BLaER1 (cell line): ENCODE measurements around the gene PPDPF.

Experiments used
- H3K27ac ChIP-seq: shearing (Covaris generic); formaldehyde crosslinking; 2 replicates; pipeline ENCODE4 v1.8.1; 2022
- H3K27me3 ChIP-seq: shearing (Covaris generic); formaldehyde crosslinking; 2 replicates; pipeline ENCODE4 v1.8.1; 2022
- H3K36me3 ChIP-seq: shearing (Covaris generic); formaldehyde crosslinking; 2 replicates; pipeline ENCODE4 v1.8.1; 2022
- H3K4me1 ChIP-seq: shearing (Covaris generic); formaldehyde crosslinking; 2 replicates; pipeline ENCODE4 v1.8.1; 2022
- H3K4me2 ChIP-seq: shearing (Covaris generic); formaldehyde crosslinking; 2 replicates; pipeline ENCODE4 v1.8.1; 2022
- H3K4me3 ChIP-seq: shearing (Covaris generic); formaldehyde crosslinking; 2 replicates; pipeline ENCODE4 v1.8.1; 2022
- H3K9ac ChIP-seq: shearing (Covaris generic); formaldehyde crosslinking; 2 replicates; pipeline ENCODE4 v1.8.1; 2022
- H3K9me3 ChIP-seq: shearing (Covaris generic); formaldehyde crosslinking; 2 replicates; pipeline ENCODE4 v1.8.1; 2022
- H4K20me1 ChIP-seq: shearing (Covaris generic); formaldehyde crosslinking; 2 replicates; pipeline ENCODE4 v1.8.1; 2022
- Cebpa-rat ChIP-seq: shearing (Covaris generic); IDR thresholded peaks from 2 replicates; pipeline ENCODE4 v1.8.1; 2022

The PPDPF gene

GRCh38 chr20:63520504-63520933 is at the start of gene PPDPF:
PPDPF (plus strand) TSS chr20:63520765; CDS start chr20:63521309, 544 bp downstream.
- Histone ChIP-seq H3K4me1 (peaks cover 59% of the 10 kb centered on the region), H3K9me3 (peaks cover 13% of the 10 kb centered on the region), H3K36me3 (peaks cover 21% of the 10 kb centered on the region), H3K27ac (peak within 1 kb of the TSS; percentile 90), H3K4me3 (peak within 1 kb of the TSS; percentile 78), H3K9ac (peak within 1 kb of the TSS; percentile 92), H3K4me2 (peak within 1 kb of the TSS; percentile 99), H3K27me3 (no peaks in the 10 kb centered on the region), H4K20me1 (peaks cover 41% of the 10 kb centered on the region)
- TF ChIP-seq Cebpa-rat: no peak

GRCh38 chr20:63471002-63471716 is 49.4 kb upstream of the PPDPF start:
- peaks cover 91% of the 10 kb centered on the region for H4K20me1 ChIP-seq
- peaks cover 46% of the 10 kb centered on the region for H3K4me1 ChIP-seq
- H3K36me3 ChIP-seq: no peaks in the 10 kb centered on the region
- no peak overlapping the region for H3K9ac ChIP-seq
- peak overlapping the region; percentile 69 for H3K4me3 ChIP-seq
- H3K27me3 ChIP-seq: peaks cover 97% of the 10 kb centered on the region
- H3K9me3 ChIP-seq: no peaks in the 10 kb centered on the region
- H3K4me2 ChIP-seq: peak overlapping the region; percentile 93
- no peak for TF ChIP-seq Cebpa-rat
- no peak overlapping the region for H3K27ac ChIP-seq

- Histone ChIP-seq H3K9me3 (no peaks in the 10 kb centered on the region), H3K9ac (peak overlapping the region; percentile 34; the same call in 1 of the 2 replicates), H3K27me3 (peaks cover 96% of the 10 kb centered on the region), H3K4me1 (peaks cover 46% of the 10 kb centered on the region), H3K4me2 (peak overlapping the region; percentile 93), H3K4me3 (peak overlapping the region; percentile 69), H3K36me3 (no peaks in the 10 kb centered on the region), H3K27ac (no peak overlapping the region), H4K20me1 (peaks cover 86% of the 10 kb centered on the region)
- TF ChIP-seq Cebpa-rat: no peak
These were observed 48.9 kb upstream of the PPDPF start for GRCh38 chr20:63471717-63471980.

GRCh38 chr20:63471981-63472831 is 48.4 kb upstream of the PPDPF start, which contains the start of gene KCNQ2:
KCNQ2 (minus strand) TSS chr20:63472655; CDS start chr20:63472463, 192 bp downstream.
- Histone ChIP-seq H3K4me2 (peak within 1 kb of the TSS; percentile 93), H3K4me3 (peak within 1 kb of the TSS; percentile 69), H3K9me3 (no peaks in the 10 kb centered on the region), H3K4me1 (peaks cover 52% of the 10 kb centered on the region), H3K36me3 (no peaks in the 10 kb centered on the region), H3K27me3 (peaks cover 96% of the 10 kb centered on the region), H3K27ac (no peak within 1 kb of the TSS), H3K9ac (peak within 1 kb of the TSS; percentile 34; the same call in 1 of the 2 replicates), H4K20me1 (peaks cover 84% of the 10 kb centered on the region)
- TF ChIP-seq Cebpa-rat: no peak

GRCh38 chr20:63472862-63473390 is 47.6 kb upstream of the PPDPF start:
- Histone ChIP-seq H3K9ac (no peak overlapping the region), H3K27ac (no peak overlapping the region), H3K27me3 (peaks cover 96% of the 10 kb centered on the region), H3K36me3 (no peaks in the 10 kb centered on the region), H3K9me3 (no peaks in the 10 kb centered on the region), H3K4me3 (no peak overlapping the region), H3K4me1 (peaks cover 56% of the 10 kb centered on the region), H4K20me1 (peaks cover 84% of the 10 kb centered on the region), H3K4me2 (peak overlapping the region; percentile 90)
- no peak for TF ChIP-seq Cebpa-rat

- H3K4me2 ChIP-seq: peak overlapping the region; percentile 90
- peaks cover 82% of the 10 kb centered on the region for H4K20me1 ChIP-seq
- peak overlapping the region; percentile 43; the same call in 1 of the 2 replicates for H3K4me3 ChIP-seq
- H3K4me1 ChIP-seq: peaks cover 56% of the 10 kb centered on the region
- no peak for TF ChIP-seq Cebpa-rat
- no peak overlapping the region for H3K27ac ChIP-seq
- no peaks in the 10 kb centered on the region for H3K9me3 ChIP-seq
- H3K36me3 ChIP-seq: no peaks in the 10 kb centered on the region
- no peak overlapping the region for H3K9ac ChIP-seq
- H3K27me3 ChIP-seq: peaks cover 96% of the 10 kb centered on the region
These were observed 46.8 kb upstream of the PPDPF start for GRCh38 chr20:63473555-63474449.

GRCh38 chr20:63475209-63475608 is 45.4 kb upstream of the PPDPF start:
- Histone ChIP-seq H3K9ac (no peak overlapping the region), H3K4me2 (peak overlapping the region; percentile 90), H3K4me3 (no peak overlapping the region), H3K27ac (no peak overlapping the region), H3K9me3 (no peaks in the 10 kb centered on the region), H3K4me1 (peaks cover 56% of the 10 kb centered on the region), H3K27me3 (peaks cover 89% of the 10 kb centered on the region), H4K20me1 (peaks cover 72% of the 10 kb centered on the region), H3K36me3 (no peaks in the 10 kb centered on the region)
- TF ChIP-seq Cebpa-rat: no peak

GRCh38 chr20:63477061-63477616 is 43.4 kb upstream of the PPDPF start:
- Histone ChIP-seq H3K4me3 (no peak overlapping the region), H3K27me3 (peaks cover 70% of the 10 kb centered on the region), H3K36me3 (no peaks in the 10 kb centered on the region), H3K4me1 (peaks cover 48% of the 10 kb centered on the region), H4K20me1 (peaks cover 57% of the 10 kb centered on the region), H3K9me3 (no peaks in the 10 kb centered on the region), H3K9ac (no peak overlapping the region), H3K4me2 (peak overlapping the region; percentile 12; the same call in 1 of the 2 replicates), H3K27ac (no peak overlapping the region)
- TF ChIP-seq Cebpa-rat: no peak

- Histone ChIP-seq H3K9me3 (no peaks in the 10 kb centered on the region), H3K27ac (no peak overlapping the region), H3K4me2 (no peak overlapping the region), H3K4me1 (peaks cover 53% of the 10 kb centered on the region), H3K9ac (no peak overlapping the region), H3K27me3 (peaks cover 65% of the 10 kb centered on the region), H4K20me1 (peaks cover 63% of the 10 kb centered on the region), H3K4me3 (no peak overlapping the region), H3K36me3 (no peaks in the 10 kb centered on the region)
- TF ChIP-seq Cebpa-rat: no peak
These were observed 42.6 kb upstream of the PPDPF start for GRCh38 chr20:63477944-63478343.
